ENCODE measurements around the gene GLIS2.

- TF ChIP-seq CTCF (IDR thresholded peaks at IDR 0.05; ENCODE audit: insufficient read depth, low read length) (no peak), POLR2AphosphoS5 (IDR thresholded peaks at IDR 0.05; ENCODE audit: low read depth) (no peak), REST (IDR thresholded peaks at IDR 0.05; ENCODE audit: insufficient replicate concordance, low read depth) (no peak), GABPA (IDR thresholded peaks at IDR 0.05; ENCODE audit: low read depth) (no peak)
These were observed 70.1 kb downstream of the GLIS2 start for GRCh38 chr16:4385789-4386450.

All from HL-60 (cell line).